Bone marrow (tissue), 2 donors: ENCODE data around the gene PSTPIP1.

Source experiments
- DNase-seq, 2 donors: peaks; one replicate each; lab custom pipeline; 2025; lab: John Stamatoyannopoulos, UW

Gene PSTPIP1

GRCh38 chr15:77030048-77030927, 35.4 kb downstream of the PSTPIP1 start:
- DNase-seq, result no peak

- DNase-seq, result no peak
Observed at GRCh38 chr15:77030928-77031375, 36.0 kb downstream of the PSTPIP1 start.

- DNase-seq, result peak in 1 of 2 donors; percentile 83
Observed at GRCh38 chr15:77031376-77032050, 36.6 kb downstream of the PSTPIP1 start.

GRCh38 chr15:77032052-77032646, 37.2 kb downstream of the PSTPIP1 start:
- DNase-seq, result no peak

- DNase-seq, result no peak
Observed at GRCh38 chr15:77032647-77033416, 37.9 kb downstream of the PSTPIP1 start.

GRCh38 chr15:77033417-77033728, 38.4 kb downstream of the PSTPIP1 start:
- no peak for DNase-seq

GRCh38 chr15:77033729-77034671, 39.1 kb downstream of the PSTPIP1 start:
- DNase-seq, result no peak

GRCh38 chr15:77034695-77035489, 40.0 kb downstream of the PSTPIP1 start:
- DNase-seq, result no peak

- DNase-seq, result no peak
Observed at GRCh38 chr15:77035584-77035983, 40.7 kb downstream of the PSTPIP1 start.

- DNase-seq, result no peak
Observed at GRCh38 chr15:77035999-77036471, 41.1 kb downstream of the PSTPIP1 start.

- DNase-seq, result no peak
Observed at GRCh38 chr15:77036537-77037387, 41.8 kb downstream of the PSTPIP1 start.

- no peak for DNase-seq
Observed at GRCh38 chr15:77037388-77038209, 42.7 kb downstream of the PSTPIP1 start.

- DNase-seq, result no peak
Observed at GRCh38 chr15:77038312-77039216, 43.6 kb downstream of the PSTPIP1 start.

GRCh38 chr15:77039217-77039533, 44.2 kb downstream of the PSTPIP1 start:
- no peak for DNase-seq

- DNase-seq, result no peak
Observed at GRCh38 chr15:77039848-77040247, 44.9 kb downstream of the PSTPIP1 start.

- DNase-seq, result no peak
Observed at GRCh38 chr15:77040673-77041072, 45.7 kb downstream of the PSTPIP1 start.

- DNase-seq, result no peak
Observed at GRCh38 chr15:77042245-77042919, 47.5 kb downstream of the PSTPIP1 start.
